GM19452 (cell line): ENCODE data around the gene SLC9B2.
A peak's percentile ranks its signal among the peaks of the same experiment; 100 is the strongest.

Experiments used
- ATAC-seq: cut with Tn5 transposase; IDR thresholded peaks from one replicate; pipeline ENCODE4 v1.9.1; 2021; ENCODE audit not compliant: unreplicated experiment

The SLC9B2 gene

DNA sequence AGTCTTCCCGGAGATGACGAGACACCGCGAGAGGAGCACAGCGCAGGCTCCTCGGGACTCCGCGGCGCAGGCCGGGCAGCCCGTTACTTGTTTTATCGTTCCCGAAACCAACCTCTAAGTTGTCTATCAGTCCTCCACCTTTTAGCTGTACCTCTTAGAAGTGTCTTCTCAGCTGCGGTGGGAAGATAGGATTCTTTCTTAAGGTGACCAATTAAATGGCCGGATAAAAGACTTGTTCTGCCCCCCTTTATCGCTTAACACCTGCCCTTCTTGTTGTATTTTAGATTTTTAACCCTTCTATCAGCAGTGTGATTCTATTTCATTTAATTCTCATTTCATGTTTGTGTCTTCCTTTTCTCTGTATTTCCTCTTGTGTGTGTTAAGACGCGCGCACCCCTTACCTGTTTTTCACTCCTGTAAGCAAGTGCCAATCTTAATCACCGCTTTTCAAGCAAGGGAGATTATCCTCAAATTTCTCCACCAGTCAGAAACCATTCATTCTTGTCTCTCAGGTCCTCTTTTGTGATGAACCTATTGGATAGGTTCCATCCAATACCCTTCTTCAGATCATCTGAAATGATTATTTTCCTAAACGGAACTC, at the start of gene SLC9B2:
TSS of gene SLC9B2 (minus strand) at position 15 of the 601 bp plus-strand sequence. CDS start 9,211 bp downstream, outside the sequence.
- peak; percentile 43 for ATAC-seq

- no peak for ATAC-seq
These were observed 49.6 kb upstream of the SLC9B2 start for GRCh38 chr4:103126126-103126525.

- no peak for ATAC-seq
These were observed 46.6 kb upstream of the SLC9B2 start for GRCh38 chr4:103123114-103123513.

- no peak for ATAC-seq
These were observed 41.6 kb upstream of the SLC9B2 start for GRCh38 chr4:103118166-103118565.

DNA sequence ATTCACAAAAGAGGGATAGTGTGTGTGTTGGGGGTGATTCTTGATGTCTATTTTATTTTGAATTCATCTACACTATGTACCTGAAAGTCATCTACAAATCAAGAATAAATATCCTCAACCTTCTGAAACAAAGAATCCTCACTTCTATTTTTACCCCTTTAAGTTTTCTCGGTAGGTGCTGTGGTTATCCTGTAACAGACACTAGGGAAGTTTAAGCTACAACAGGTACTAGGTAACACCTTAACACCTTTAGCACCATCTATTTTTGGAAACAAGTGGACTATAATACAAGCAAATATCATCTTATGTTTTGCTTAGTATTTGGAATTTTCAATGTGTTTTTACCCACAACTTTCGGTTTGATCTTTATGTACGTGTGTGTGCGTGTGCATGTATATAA, 35.0 kb upstream of the SLC9B2 start:
- no peak for ATAC-seq

DNA sequence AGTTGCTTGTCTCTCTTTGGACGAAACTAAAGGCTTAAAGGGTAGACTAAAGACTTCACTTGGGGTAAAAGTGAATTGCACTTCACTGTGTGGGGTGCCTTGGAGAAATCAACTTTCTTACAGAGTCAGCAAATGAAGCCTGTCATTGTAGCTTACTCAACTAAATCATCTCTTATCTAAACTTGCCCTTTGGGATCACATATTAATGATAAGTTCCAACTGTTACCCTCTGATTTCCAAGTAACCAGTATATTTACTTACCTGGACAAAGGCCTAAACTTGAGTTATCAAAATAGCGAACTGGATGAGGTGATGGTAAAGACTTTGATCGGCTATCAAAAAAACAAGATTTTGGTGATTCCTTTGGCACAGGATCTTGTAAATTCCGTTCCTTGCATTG, 32.0 kb upstream of the SLC9B2 start:
- ATAC-seq: no peak

GRCh38 chr4:103105558-103106356, 29.2 kb upstream of the SLC9B2 start:
- no peak for ATAC-seq

GRCh38 chr4:103104886-103105285, 28.3 kb upstream of the SLC9B2 start:
- no peak for ATAC-seq

DNA sequence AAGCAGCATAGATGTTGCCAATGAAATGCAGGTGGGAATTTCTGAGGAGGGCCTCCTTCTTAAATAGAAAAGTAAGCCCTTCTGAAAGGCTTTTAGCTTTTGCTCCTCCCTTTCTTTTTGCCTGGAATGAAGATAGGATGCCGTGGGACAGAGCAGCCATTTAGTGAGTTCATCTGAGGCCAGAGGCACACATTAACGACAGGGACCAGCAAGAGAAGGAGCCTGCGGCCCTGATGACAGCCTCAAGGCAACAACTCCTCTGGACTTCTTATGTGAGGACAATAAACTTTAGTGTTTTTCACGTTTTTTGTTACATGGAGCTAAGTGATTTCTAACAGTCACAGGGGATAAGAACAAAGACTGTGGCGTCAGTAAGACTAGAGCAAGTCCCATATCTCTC, 24.1 kb upstream of the SLC9B2 start:
- ATAC-seq: no peak

DNA sequence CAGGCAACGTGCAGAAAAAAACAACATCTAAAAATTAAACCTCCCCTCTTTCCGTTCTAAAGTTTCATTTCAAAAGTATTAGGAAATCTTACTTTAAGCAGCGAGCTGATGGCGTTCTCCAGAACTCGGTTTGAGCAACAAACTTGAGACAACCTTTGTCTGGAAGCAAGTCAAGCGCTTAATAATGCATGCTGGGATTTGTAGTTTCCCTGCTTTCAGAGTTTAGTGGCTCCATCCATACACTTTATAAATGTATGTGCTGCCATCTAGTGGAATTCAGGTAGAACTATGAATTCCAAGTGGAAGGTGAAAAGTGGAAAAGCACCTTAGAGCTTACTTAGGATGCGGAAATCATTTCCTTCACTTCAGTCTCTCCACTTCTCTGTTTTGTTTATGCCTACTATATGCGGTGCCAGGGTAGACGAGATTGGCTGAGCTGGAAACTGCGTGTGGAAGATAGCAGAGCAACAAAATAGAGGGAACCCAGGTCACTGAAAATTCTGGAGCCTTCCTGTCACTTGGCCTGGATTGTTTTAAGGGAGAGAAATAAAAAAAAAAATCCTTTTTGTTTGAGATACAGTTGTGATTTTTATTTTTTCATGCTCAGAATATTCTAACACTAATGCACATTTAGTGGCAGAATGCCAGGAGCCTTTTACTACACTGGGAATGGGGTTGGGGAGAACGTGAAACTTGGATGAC, 23.3 kb upstream of the SLC9B2 start, which contains the start of gene BDH2:
TSS of gene BDH2 (minus strand) at position 144 of the 702 bp plus-strand sequence. CDS start 3,580 bp downstream, outside the sequence.
- ATAC-seq: peak; percentile 98

GRCh38 chr4:103098756-103099440, 22.3 kb upstream of the SLC9B2 start:
- no peak for ATAC-seq

DNA sequence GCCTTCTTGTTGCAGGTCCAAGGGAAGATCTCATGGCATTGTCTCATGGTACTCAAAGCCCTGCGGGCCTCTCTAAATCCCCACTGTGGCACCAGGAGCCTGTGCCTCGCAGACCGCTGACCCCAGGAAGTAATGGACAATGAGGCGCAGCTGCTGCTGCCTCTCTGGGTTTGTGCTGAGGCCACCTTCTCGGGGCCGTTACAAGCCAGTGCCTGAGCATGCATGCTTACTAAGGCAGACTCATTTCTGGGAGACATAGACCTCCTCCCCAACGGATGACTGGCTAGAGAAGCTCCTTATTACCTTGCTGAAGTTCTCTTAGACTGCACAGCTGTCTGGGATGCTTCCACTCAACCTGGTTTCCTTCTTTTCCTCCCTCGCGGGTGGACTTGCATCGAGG, 21.8 kb upstream of the SLC9B2 start:
- no peak for ATAC-seq

- ATAC-seq: no peak
These were observed 20.6 kb upstream of the SLC9B2 start for GRCh38 chr4:103097112-103097511.

DNA sequence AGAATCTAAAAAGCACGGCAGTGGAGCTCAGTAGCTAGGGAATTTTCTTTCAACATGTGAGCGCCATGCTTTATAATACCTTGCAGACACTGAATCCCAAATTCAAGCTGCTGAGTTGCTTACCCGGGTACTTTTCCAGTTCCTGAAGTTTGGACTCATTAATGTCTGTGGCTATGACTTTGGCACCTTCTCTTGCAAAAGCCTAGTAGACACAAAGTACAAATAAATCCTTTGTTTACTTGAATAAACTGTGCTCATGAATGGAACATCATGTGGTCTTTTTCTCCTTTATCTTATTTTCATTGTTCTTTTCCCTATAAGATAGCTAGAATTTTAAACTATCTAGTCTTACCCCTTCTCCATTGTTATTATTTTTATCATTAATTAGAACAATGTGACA, 18.5 kb upstream of the SLC9B2 start:
- ATAC-seq: no peak

DNA sequence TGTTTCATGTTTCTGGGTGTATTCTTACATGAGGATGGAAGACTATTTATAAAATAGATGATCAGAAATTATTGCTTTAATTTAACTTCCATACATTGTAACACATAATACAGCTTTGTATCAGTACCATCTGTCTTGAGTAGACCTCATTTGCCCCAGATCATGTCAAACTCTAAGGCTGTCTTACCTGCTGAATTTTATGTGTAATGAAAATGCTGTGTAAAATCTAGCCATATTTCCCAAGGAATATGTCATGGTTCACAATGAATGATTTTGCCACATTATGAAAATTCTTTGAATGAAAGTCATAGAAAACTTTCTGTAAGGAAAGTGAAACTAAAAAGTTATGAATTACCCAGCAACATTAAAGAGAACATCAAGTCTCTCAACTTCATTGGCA, 15.7 kb upstream of the SLC9B2 start:
- ATAC-seq: no peak

- ATAC-seq: peak; percentile 86
These were observed 15.2 kb upstream of the SLC9B2 start for GRCh38 chr4:103091601-103092223.

DNA sequence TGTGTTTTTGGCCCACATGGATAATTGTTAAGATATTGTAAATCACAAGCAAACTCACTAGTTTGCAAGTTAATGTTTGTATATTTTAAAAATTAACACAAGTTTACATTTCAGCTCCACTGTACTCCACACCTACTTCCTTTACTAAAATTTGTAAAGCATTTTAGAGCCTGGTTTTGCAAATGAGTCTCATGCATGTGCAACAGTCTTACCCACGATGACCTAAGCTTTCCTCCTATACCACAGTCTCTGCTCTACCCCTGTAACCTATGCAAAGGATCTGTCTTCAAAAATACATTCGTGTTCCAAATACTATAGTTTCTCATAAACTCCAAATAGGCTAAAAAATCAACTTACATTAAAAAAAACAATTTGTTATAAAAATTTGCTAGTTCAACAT, 12.9 kb upstream of the SLC9B2 start:
- no peak for ATAC-seq

- no peak for ATAC-seq
These were observed 10.0 kb upstream of the SLC9B2 start for GRCh38 chr4:103086551-103086950.

- no peak for ATAC-seq
These were observed 9.1 kb upstream of the SLC9B2 start for GRCh38 chr4:103085555-103086196.

GRCh38 chr4:103079621-103080020, 3.1 kb upstream of the SLC9B2 start:
- ATAC-seq: no peak
